ENCODE measurements around the gene XG. TPM values are rescaled to one million over a fixed set of nuclear protein-coding genes. Genes with fewer than 3 reads are reported as not detected.

The XG gene
- total and polyA plus RNA-seq, 2 donors from 2014 or later, result 0.43 to 0.50 TPM

- intact Hi-C loops (cut with DNase I), result no loop called here
- TF ChIP-seq, protein P1, sequence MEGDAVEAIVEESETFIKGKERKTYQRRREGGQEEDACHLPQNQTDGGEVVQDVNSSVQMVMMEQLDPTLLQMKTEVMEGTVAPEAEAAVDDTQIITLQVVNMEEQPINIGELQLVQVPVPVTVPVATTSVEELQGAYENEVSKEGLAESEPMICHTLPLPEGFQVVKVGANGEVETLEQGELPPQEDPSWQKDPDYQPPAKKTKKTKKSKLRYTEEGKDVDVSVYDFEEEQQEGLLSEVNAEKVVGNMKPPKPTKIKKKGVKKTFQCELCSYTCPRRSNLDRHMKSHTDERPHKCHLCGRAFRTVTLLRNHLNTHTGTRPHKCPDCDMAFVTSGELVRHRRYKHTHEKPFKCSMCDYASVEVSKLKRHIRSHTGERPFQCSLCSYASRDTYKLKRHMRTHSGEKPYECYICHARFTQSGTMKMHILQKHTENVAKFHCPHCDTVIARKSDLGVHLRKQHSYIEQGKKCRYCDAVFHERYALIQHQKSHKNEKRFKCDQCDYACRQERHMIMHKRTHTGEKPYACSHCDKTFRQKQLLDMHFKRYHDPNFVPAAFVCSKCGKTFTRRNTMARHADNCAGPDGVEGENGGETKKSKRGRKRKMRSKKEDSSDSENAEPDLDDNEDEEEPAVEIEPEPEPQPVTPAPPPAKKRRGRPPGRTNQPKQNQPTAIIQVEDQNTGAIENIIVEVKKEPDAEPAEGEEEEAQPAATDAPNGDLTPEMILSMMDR (IDR thresholded peaks at IDR 0.05; ENCODE audit: borderline replicate concordance, extremely low read depth, insufficient read depth), result no peak
- Histone ChIP-seq H3K27ac (ENCODE audit: low read depth in 2 of 2, low read length in 2 of 2) (no peak overlapping the region), H3K9ac (ENCODE audit: low read length in 3 of 3) (no peak overlapping the region), H3K4me3 (ENCODE audit: low read length in 3 of 3) (no peak overlapping the region), H3K9me3 (ENCODE audit: control insufficient read depth in 2 of 3, insufficient read depth in 1 of 3, low read length in 3 of 3) (no peaks in the 10 kb centered on the region), H3K36me3 (ENCODE audit: control insufficient read depth in 2 of 3, insufficient read depth in 3 of 3, low read length in 3 of 3) (no peaks in the 10 kb centered on the region), H3K4me1 (ENCODE audit: control insufficient read depth in 2 of 3, insufficient read depth in 2 of 3, low read depth in 1 of 3, low read length in 3 of 3) (no peaks in the 10 kb centered on the region), H3K27me3 (ENCODE audit: control insufficient read depth, insufficient read depth, low read length) (no peaks in the 10 kb centered on the region)
- DNase-seq, result no peak
- no peak for FAIRE-seq
These were observed 103.1 kb downstream of the XG start for GRCh38 chrX:2854918-2855317.

GRCh38 chrX:2855761-2856160 lies 103.9 kb downstream of the XG start:
- Histone ChIP-seq H3K4me1 (ENCODE audit: control insufficient read depth in 2 of 3, insufficient read depth in 2 of 3, low read depth in 1 of 3, low read length in 3 of 3) (no peaks in the 10 kb centered on the region), H3K4me3 (ENCODE audit: low read length in 3 of 3) (no peak overlapping the region), H3K27ac (ENCODE audit: low read depth in 2 of 2, low read length in 2 of 2) (no peak overlapping the region), H3K27me3 (ENCODE audit: control insufficient read depth, insufficient read depth, low read length) (no peaks in the 10 kb centered on the region), H3K9me3 (ENCODE audit: control insufficient read depth in 2 of 3, insufficient read depth in 1 of 3, low read length in 3 of 3) (no peaks in the 10 kb centered on the region), H3K9ac (ENCODE audit: low read length in 3 of 3) (no peak overlapping the region), H3K36me3 (ENCODE audit: control insufficient read depth in 2 of 3, insufficient read depth in 3 of 3, low read length in 3 of 3) (no peaks in the 10 kb centered on the region)
- FAIRE-seq, result no peak
- intact Hi-C loops (cut with DNase I), result no loop called here
- TF ChIP-seq, protein P1 (IDR thresholded peaks at IDR 0.05; ENCODE audit: borderline replicate concordance, extremely low read depth, insufficient read depth), result no peak
- DNase-seq, result no peak

DNA sequence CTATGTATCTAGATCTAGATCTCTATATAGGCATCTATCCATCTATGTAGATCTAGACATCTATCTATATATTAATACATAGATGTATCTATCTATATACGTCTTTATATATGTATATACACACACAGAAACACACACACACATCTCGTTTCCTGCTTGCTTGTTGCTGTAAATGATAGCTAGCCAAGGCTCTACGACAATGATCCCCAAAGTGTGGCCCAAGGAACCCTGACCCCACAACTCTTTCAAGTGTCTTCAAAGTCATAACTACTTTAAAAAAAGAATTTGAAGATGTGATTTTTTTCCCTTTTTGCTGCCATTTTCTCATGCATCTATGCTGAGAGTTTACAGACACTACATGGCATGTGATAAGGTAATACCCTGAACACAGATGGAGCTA lies 105.7 kb downstream of the XG start:
- H3K27me3 ChIP-seq (ENCODE audit: control insufficient read depth, insufficient read depth, low read length), result no peaks in the 10 kb centered on the region
- no peaks in the 10 kb centered on the region for H3K4me1 ChIP-seq (ENCODE audit: control insufficient read depth in 2 of 3, insufficient read depth in 2 of 3, low read depth in 1 of 3, low read length in 3 of 3)
- FAIRE-seq (no peak), DNase-seq (no peak)
- H3K36me3 ChIP-seq (ENCODE audit: control insufficient read depth in 2 of 3, insufficient read depth in 3 of 3, low read length in 3 of 3), result no peaks in the 10 kb centered on the region
- intact Hi-C loops (cut with DNase I), result no loop called here
- no peak overlapping the region for H3K9ac ChIP-seq (ENCODE audit: low read length in 3 of 3)
- TF ChIP-seq, protein P1 (IDR thresholded peaks at IDR 0.05; ENCODE audit: borderline replicate concordance, extremely low read depth, insufficient read depth), result no peak
- no peak overlapping the region for H3K4me3 ChIP-seq (ENCODE audit: low read length in 3 of 3)
- H3K9me3 ChIP-seq (ENCODE audit: control insufficient read depth in 2 of 3, insufficient read depth in 1 of 3, low read length in 3 of 3), result no peaks in the 10 kb centered on the region
- no peak overlapping the region for H3K27ac ChIP-seq (ENCODE audit: low read depth in 2 of 2, low read length in 2 of 2)

DNA sequence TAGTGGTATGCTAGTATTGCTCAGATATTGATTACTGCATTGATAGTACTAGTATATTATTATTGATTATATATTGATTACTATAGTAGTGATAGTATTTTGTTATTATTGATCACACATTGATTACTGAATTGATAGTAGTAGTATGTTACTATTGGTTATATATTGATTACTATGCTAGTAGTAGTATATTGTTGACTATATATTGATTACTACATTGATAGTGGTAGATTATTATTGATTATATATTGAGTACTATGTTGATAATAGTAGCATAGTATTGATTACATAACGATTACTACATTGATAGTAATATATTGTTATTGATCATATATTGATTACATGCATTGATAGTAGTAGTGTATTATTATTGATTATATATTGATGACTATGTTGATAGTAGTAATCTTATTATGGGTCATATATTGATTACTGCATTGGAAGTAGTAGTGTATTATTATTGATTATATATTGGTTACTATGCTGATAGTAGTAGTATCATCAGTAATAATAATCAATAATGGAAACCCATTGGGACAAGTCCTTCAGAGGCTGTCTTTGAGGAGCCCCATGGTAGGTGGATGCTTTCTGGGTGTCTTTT lies 107.5 kb downstream of the XG start:
- intact Hi-C loops (cut with DNase I), result no loop called here
- Histone ChIP-seq H3K4me3 (ENCODE audit: low read length in 3 of 3) (no peak overlapping the region), H3K4me1 (ENCODE audit: control insufficient read depth in 2 of 3, insufficient read depth in 2 of 3, low read depth in 1 of 3, low read length in 3 of 3) (no peaks in the 10 kb centered on the region), H3K9ac (ENCODE audit: low read length in 3 of 3) (no peak overlapping the region), H3K36me3 (ENCODE audit: control insufficient read depth in 2 of 3, insufficient read depth in 3 of 3, low read length in 3 of 3) (no peaks in the 10 kb centered on the region), H3K27ac (ENCODE audit: low read depth in 2 of 2, low read length in 2 of 2) (no peak overlapping the region), H3K27me3 (ENCODE audit: control insufficient read depth, insufficient read depth, low read length) (no peaks in the 10 kb centered on the region), H3K9me3 (ENCODE audit: control insufficient read depth in 2 of 3, insufficient read depth in 1 of 3, low read length in 3 of 3) (no peaks in the 10 kb centered on the region)
- DNase-seq (no peak), FAIRE-seq (peak; percentile 91)
- TF ChIP-seq, protein P1 (IDR thresholded peaks at IDR 0.05; ENCODE audit: borderline replicate concordance, extremely low read depth, insufficient read depth), result no peak
